Transverse colon (tissue), 4 donors: ENCODE measurements around the gene SRGAP1. TPM values are rescaled to one million over a fixed set of nuclear protein-coding genes. Genes with fewer than 3 reads are reported as not detected.

Source experiments
- DNase-seq: peaks from one replicate; pipeline ENCODE4 v3.0.0-alpha.2; 2019
- H3K27ac ChIP-seq, 4 donors: fragments of 200-600 bp; sonication (generic); 2 replicates each; pipeline ENCODE4 v1.5.1; 2016 to 2018; ENCODE audit warnings: inconsistent platforms in 4 of 4
- H3K27me3 ChIP-seq: fragments of 200-600 bp; sonication (generic); 2 replicates; pipeline ENCODE4 v1.5.1; 2017; ENCODE audit warnings: inconsistent platforms
- H3K36me3 ChIP-seq, 4 donors: fragments of 200-600 bp; sonication (generic); 2 replicates each; pipeline ENCODE4 v1.5.1; 2017 to 2019; ENCODE audit warnings: inconsistent platforms in 4 of 4
- H3K4me1 ChIP-seq, 4 donors: fragments of 200-600 bp; sonication (generic); 2 replicates each; pipeline ENCODE4 v1.5.1; 2017 to 2020; ENCODE audit warnings: inconsistent platforms in 4 of 4
- H3K4me3 ChIP-seq, 4 donors: fragments of 200-600 bp; sonication (generic); 1 replicate in 1 of 4; 2 replicates in 3 of 4; pipeline versions ENCODE4 v1.5.1 to v1.6.1; 2017 to 2019; ENCODE audit warnings: inconsistent platforms in 4 of 4
- H3K9me3 ChIP-seq, 2 donors: fragments of 200-600 bp; sonication (generic); 2 replicates each; pipeline ENCODE4 v1.5.1; 2017 to 2019; ENCODE audit warnings: inconsistent platforms in 2 of 2
- EP300 ChIP-seq: sonication (generic); formaldehyde crosslinking; IDR thresholded peaks from one replicate; pipeline ENCODE4 v1.6.1; 2017; ENCODE audit warnings: antibody characterized with exemption, low read depth
- POLR2A ChIP-seq: fragments of 450-650 bp; IDR thresholded peaks from one replicate; pipeline ENCODE4 v1.6.1; 2016; ENCODE audit warnings: antibody characterized with exemption, mild to moderate bottlenecking, moderate library complexity
- POLR2AphosphoS5 ChIP-seq, 3 donors: sonication (generic); formaldehyde crosslinking; IDR thresholded peaks; one replicate each; pipeline ENCODE4 v1.6.1; 2016; ENCODE audit warnings: antibody characterized with exemption in 3 of 3
- WGBS, 2 donors: methylation state at CpG; one replicate each; pipeline ENCODE4 v1.1.5; 2018; ENCODE audit warnings: low coverage in 1 of 2; 5-methylcytosine and 5-hydroxymethylcytosine counted together
- in situ Hi-C, 4 donors: fragments of 200-750 bp; cut with MboI; loops; one replicate each; pipeline versions ENCODE4 v1.15.0 to v1.15.1; 2017; ENCODE audit warnings: low sequenced_read_pairs in 3 of 4, low pct_ligation_motif_present in 1 of 4, low pct_unique_long_range_greater_than_20kb in 1 of 4
- intact Hi-C: fragments of 100-400 bp; cut with DNase I; formaldehyde crosslinking; loops from one replicate; pipeline ENCODE4 v1.15.1; 2023; ENCODE audit warnings: low total_unique reads
- total RNA-seq, 4 donors: library from RNA; depleted of rRNA; stranded (reverse); fragments of >200 nt; gene quantifications; one replicate each; pipeline ENCODE4 v1.1.0, GENCODE V29; 2016
- TF ChIP-seq, protein P1 (sequence below), 5 experiments: fragments of 200-600 bp in 3 of 5; fragments of 450-650 bp in 2 of 5; sonication (generic) in 3 of 5; IDR thresholded peaks; 1 replicate in 2 of 5; 2 replicates in 3 of 5; pipeline ENCODE4 v1.5.1; 2016 to 2017; ENCODE audit warnings: antibody characterized with exemption in 5 of 5, inconsistent platforms in 3 of 5, mild to moderate bottlenecking in 2 of 5, moderate library complexity in 1 of 5

Gene SRGAP1
- total RNA-seq, 4 donors from 2014 or later, result 16.0 to 720 (median 51.4) TPM

DNA sequence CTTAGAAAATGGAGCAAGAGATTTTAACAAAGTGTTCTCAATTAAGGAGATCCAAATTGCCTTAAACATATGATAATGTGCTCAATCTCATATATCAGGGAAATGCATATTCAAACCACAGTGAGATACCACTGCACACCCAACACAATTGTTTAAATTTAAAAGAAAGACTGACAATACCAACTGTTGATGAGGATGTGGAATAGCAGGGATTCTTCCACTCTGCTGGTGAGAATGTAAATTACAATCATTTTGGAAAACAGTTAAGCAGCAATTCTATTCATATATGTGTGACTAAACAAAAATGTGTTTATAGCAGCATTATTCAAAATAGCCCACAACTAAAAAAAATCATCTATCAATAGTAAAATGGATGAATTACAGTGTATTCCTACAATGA is 233.4 kb downstream of the SRGAP1 start:
- in situ Hi-C loops, result no loop called here
- TF ChIP-seq POLR2A (no peak), POLR2AphosphoS5 (IDR thresholded peaks at IDR 0.05) (no peak), EP300 (no peak)
- TF ChIP-seq, protein P1, sequence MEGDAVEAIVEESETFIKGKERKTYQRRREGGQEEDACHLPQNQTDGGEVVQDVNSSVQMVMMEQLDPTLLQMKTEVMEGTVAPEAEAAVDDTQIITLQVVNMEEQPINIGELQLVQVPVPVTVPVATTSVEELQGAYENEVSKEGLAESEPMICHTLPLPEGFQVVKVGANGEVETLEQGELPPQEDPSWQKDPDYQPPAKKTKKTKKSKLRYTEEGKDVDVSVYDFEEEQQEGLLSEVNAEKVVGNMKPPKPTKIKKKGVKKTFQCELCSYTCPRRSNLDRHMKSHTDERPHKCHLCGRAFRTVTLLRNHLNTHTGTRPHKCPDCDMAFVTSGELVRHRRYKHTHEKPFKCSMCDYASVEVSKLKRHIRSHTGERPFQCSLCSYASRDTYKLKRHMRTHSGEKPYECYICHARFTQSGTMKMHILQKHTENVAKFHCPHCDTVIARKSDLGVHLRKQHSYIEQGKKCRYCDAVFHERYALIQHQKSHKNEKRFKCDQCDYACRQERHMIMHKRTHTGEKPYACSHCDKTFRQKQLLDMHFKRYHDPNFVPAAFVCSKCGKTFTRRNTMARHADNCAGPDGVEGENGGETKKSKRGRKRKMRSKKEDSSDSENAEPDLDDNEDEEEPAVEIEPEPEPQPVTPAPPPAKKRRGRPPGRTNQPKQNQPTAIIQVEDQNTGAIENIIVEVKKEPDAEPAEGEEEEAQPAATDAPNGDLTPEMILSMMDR (IDR thresholded peaks at IDR 0.05), result peak in 4 of 5 experiments; percentile 17 to 39 (median 24)

GRCh38 chr12:64080319-64081007 is 236.0 kb downstream of the SRGAP1 start:
- in situ Hi-C loops, result loop anchor here in 1 of 4 donors (10.0 kb wide), 1 partner anchor 236 kb away; the partner anchor contains the start of gene SRGAP1
- 26 to 33% methylated on average over 6 to 7 of the region's 7 CpGs for WGBS, 2 donors
- peak; percentile 52 for DNase-seq

More for the DNA sequence above, 233.4 kb downstream of the SRGAP1 start:
- Histone ChIP-seq H3K4me3 (no peak overlapping the region), H3K27me3 (no peaks in the 10 kb centered on the region), H3K9me3 (no peaks in the 10 kb centered on the region), H3K36me3 (peaks cover 0 to 4% (median 0%) of the 10 kb centered on the region in 4 donors), H3K4me1 (peaks cover 14 to 35% (median 30%) of the 10 kb centered on the region in 4 donors), H3K27ac (no peak overlapping the region)
- intact Hi-C loops, result no loop called here
- DNase-seq, result no peak

DNA sequence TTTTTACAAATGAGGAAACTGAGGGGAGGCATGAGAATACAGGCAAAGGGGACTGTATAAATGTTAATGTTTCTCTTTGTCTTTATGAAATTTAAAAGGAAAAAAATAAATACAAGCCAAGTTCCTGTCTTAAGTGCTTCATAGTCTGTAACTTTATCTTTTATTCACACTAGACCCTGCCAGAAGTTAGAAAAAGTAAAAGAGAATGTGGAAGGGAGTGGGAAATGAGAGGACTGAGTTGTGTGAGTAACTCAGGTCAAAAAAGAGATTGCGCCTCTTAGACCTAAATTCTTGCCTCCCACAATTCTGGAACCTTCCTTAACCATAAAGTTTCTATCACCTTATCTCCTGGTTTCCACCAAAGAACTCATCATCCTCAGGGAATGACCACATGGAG is 236.5 kb downstream of the SRGAP1 start:
- Histone ChIP-seq H3K4me3 (no peak overlapping the region), H3K4me1 (peaks cover 20 to 46% (median 40%) of the 10 kb centered on the region in 4 donors), H3K27me3 (no peaks in the 10 kb centered on the region), H3K27ac (peak overlapping the region; percentile 41 to 87 (median 81)), H3K36me3 (peaks cover 0 to 2% (median 0%) of the 10 kb centered on the region in 4 donors), H3K9me3 (no peaks in the 10 kb centered on the region)
- 91 to 100% methylated on average over 1 of the region's 1 CpG for WGBS, 2 donors
- TF ChIP-seq EP300 (no peak), POLR2A (no peak), POLR2AphosphoS5 (IDR thresholded peaks at IDR 0.05) (no peak)
- TF ChIP-seq, protein P1 (IDR thresholded peaks at IDR 0.05), result no peak
- in situ Hi-C loops, result loop anchor here in 1 of 4 donors (10.0 kb wide), 1 partner anchor 236 kb away; the partner anchor contains the start of gene SRGAP1
- intact Hi-C loops, result loop anchor here (10.0 kb wide), 1 partner anchor 236 kb away; the partner anchor contains the start of gene SRGAP1
- no peak for DNase-seq

More at GRCh38 chr12:64080319-64081007, 236.0 kb downstream of the SRGAP1 start:
- peak in 2 of 3 donors; percentile 63 to 73 for TF ChIP-seq POLR2AphosphoS5 (IDR thresholded peaks at IDR 0.05)
- no peak for TF ChIP-seq POLR2A
- peak; percentile 57 for TF ChIP-seq EP300
- TF ChIP-seq, protein P1 (IDR thresholded peaks at IDR 0.05), result no peak
- peak overlapping the region; percentile 41 to 87 (median 81) for H3K27ac ChIP-seq
- intact Hi-C loops, result loop anchor here (10.0 kb wide), 1 partner anchor 236 kb away; the partner anchor contains the start of gene SRGAP1
- H3K36me3 ChIP-seq, result peaks cover 0 to 4% (median 0%) of the 10 kb centered on the region in 4 donors
- no peak overlapping the region for H3K4me3 ChIP-seq
- H3K4me1 ChIP-seq, result peaks cover 20 to 46% (median 40%) of the 10 kb centered on the region in 4 donors
- H3K27me3 ChIP-seq, result no peaks in the 10 kb centered on the region
- no peaks in the 10 kb centered on the region for H3K9me3 ChIP-seq

GRCh38 chr12:64082116-64082515 is 237.6 kb downstream of the SRGAP1 start:
- in situ Hi-C loops, result loop anchor here in 1 of 4 donors (10.0 kb wide), 1 partner anchor 237 kb away; the partner anchor contains the start of gene SRGAP1
- intact Hi-C loops, result loop anchor here (10.0 kb wide), 1 partner anchor 237 kb away; the partner anchor contains the start of gene SRGAP1
- H3K27ac ChIP-seq, result peak overlapping the region; percentile 76 to 87 (median 86)

More at GRCh38 chr12:64082116-64082515, 237.6 kb downstream of the SRGAP1 start:
- Histone ChIP-seq H3K4me1 (peaks cover 20 to 46% (median 40%) of the 10 kb centered on the region in 4 donors), H3K27me3 (no peaks in the 10 kb centered on the region), H3K4me3 (no peak overlapping the region), H3K36me3 (no peaks in the 10 kb centered on the region), H3K9me3 (no peaks in the 10 kb centered on the region)
- no peak for DNase-seq
- TF ChIP-seq EP300, result no peak
- TF ChIP-seq, protein P1 (IDR thresholded peaks at IDR 0.05), result no peak
- no peak for TF ChIP-seq POLR2AphosphoS5 (IDR thresholded peaks at IDR 0.05)
- TF ChIP-seq POLR2A, result no peak
- 61 to 68% methylated on average over 2 of the region's 2 CpGs for WGBS, 2 donors
